ENCODE data around the gene C19orf73. TPM values are rescaled to one million over a fixed set of nuclear protein-coding genes. Genes with fewer than 3 reads are reported as not detected.
A peak's percentile ranks its signal among the peaks of the same experiment; 100 is the strongest.

Gene C19orf73
- total RNA-seq, 4 donors from 2014 or later = 0.83 to 3.3 (median 1.9) TPM

DNA sequence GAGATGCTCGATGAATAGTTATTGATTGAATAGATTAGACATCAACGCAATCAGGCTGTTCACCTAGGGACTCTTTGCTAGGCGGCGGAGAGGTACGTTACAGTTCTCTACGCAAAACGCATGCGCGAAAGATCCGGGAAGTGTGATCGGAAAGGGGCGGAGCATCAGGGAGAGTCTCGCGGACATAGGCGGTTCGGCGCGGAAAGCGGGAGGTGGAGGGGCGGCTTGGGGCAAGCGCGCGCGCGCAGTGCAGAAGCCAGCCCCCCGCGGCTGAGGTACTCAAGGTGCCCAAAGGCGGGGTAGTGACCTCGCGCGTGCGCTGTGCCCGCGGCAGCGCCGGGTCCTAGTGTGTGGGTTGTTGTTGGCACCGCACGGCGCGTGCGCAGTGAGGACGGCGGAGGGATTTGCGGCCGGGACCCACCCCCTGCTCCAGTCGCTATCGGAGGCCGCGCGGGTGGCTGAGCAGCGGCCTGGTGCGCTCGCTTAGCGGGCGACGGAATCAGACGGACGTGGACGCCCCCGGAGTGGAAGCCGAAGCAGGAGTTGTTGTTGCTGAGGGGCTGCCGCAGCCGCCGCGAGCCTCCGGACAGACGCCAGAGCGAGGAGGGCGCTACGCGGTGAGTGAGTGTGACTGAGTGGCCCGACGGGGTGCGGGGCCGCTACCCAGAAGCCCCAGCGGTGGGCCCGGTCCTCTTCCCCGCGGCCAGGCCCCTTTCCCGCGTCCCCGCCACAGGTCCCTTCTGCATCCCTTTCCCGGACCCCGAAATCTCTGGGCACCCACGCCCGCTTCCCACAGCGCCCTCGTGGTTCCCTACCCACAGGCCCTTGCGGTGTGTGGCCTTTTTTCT is 33.7 kb downstream of the C19orf73 start, which contains the start of gene SNRNP70:
Gene SNRNP70, plus strand, starts transcription at position 432 of the 848 bp plus-strand sequence. CDS start 964 bp downstream, outside the sequence.
- WGBS = under 1% methylated on average over 23 of the region's 89 CpGs
- TF ChIP-seq EP300 (IDR thresholded peaks at IDR 0.05) (no peak), POLR2AphosphoS5 (IDR thresholded peaks at IDR 0.05) (peak; percentile 93 to 96), POLR2A (IDR thresholded peaks at IDR 0.05; ENCODE audit: low read depth) (peak; percentile 91)
- TF ChIP-seq, protein P1, sequence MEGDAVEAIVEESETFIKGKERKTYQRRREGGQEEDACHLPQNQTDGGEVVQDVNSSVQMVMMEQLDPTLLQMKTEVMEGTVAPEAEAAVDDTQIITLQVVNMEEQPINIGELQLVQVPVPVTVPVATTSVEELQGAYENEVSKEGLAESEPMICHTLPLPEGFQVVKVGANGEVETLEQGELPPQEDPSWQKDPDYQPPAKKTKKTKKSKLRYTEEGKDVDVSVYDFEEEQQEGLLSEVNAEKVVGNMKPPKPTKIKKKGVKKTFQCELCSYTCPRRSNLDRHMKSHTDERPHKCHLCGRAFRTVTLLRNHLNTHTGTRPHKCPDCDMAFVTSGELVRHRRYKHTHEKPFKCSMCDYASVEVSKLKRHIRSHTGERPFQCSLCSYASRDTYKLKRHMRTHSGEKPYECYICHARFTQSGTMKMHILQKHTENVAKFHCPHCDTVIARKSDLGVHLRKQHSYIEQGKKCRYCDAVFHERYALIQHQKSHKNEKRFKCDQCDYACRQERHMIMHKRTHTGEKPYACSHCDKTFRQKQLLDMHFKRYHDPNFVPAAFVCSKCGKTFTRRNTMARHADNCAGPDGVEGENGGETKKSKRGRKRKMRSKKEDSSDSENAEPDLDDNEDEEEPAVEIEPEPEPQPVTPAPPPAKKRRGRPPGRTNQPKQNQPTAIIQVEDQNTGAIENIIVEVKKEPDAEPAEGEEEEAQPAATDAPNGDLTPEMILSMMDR (IDR thresholded peaks at IDR 0.05) = peak in 1 of 3 experiments; percentile 6
- H3K4me3 ChIP-seq = peak within 1 kb of the TSS; percentile 72 to 97 (median 88)
- H3K9me3 ChIP-seq = no peaks in the 10 kb centered on the region
- no peaks in the 10 kb centered on the region for H3K27me3 ChIP-seq
- DNase-seq (ENCODE audit: extremely low spot score) = peak; percentile 100
- H3K27ac ChIP-seq (replicated peaks in 1 of 4) = peak within 1 kb of the TSS; percentile 83 to 95 (median 89)
- peaks cover 24 to 49% (median 37%) of the 10 kb centered on the region in 4 donors for H3K4me1 ChIP-seq
- H3K36me3 ChIP-seq = peaks cover 14 to 37% (median 25%) of the 10 kb centered on the region in 4 donors
- intact Hi-C loops (cut with DNase I) = no loop called here

DNA sequence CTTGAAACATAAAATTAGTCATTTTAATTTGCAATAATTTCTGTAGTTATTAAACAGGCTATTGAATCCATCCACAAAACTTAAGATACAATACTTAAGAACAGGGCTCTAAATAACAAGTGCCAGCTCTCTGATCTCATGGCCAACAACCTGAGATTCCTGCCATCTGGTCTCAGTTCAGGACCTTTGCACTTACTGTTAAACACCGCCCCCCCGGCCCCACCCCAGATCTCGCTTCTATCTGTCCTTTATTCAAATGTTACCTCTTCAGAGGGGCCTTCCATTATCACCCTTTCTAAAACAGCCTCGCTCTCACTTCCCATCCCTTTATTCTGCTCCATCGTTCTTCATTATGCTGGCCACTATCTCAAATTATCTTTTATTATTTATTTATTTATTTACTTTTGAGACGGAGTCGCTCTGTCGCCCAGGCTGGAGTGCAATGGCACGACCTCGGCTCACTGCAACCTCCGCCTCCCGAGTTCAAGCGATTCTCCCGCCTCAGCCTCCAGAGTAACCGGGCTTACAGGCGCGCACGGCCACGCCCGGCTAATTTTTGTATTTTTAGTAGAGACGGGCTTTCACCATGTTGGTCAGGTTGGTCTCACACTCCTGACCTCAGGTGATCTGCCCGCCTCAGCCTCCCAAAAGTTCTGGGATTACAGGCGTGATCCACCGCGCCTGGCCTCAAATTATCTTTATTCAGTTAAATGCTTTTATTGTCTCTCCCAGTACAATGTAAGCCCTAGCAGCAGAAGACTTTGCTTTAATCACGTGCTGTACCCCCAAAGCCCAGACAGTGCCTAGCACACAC is 34.5 kb downstream of the C19orf73 start:
- H3K9me3 ChIP-seq = no peaks in the 10 kb centered on the region
- TF ChIP-seq EP300 (IDR thresholded peaks at IDR 0.05) (no peak), POLR2AphosphoS5 (IDR thresholded peaks at IDR 0.05) (no peak), POLR2A (IDR thresholded peaks at IDR 0.05; ENCODE audit: low read depth) (no peak)
- TF ChIP-seq, protein P1 (IDR thresholded peaks at IDR 0.05) = no peak
- DNase-seq (ENCODE audit: extremely low spot score) = no peak
- peak overlapping the region; percentile 83 to 95 (median 89) for H3K27ac ChIP-seq (replicated peaks in 1 of 4)
- peaks cover 8 to 29% (median 18%) of the 10 kb centered on the region in 4 donors for H3K36me3 ChIP-seq
- H3K4me1 ChIP-seq = peaks cover 24 to 42% (median 37%) of the 10 kb centered on the region in 4 donors
- peak overlapping the region; percentile 72 to 97 (median 88) for H3K4me3 ChIP-seq
- no peaks in the 10 kb centered on the region for H3K27me3 ChIP-seq
- intact Hi-C loops (cut with DNase I) = no loop called here
- WGBS = 71% methylated on average over 26 of the region's 26 CpGs

DNA sequence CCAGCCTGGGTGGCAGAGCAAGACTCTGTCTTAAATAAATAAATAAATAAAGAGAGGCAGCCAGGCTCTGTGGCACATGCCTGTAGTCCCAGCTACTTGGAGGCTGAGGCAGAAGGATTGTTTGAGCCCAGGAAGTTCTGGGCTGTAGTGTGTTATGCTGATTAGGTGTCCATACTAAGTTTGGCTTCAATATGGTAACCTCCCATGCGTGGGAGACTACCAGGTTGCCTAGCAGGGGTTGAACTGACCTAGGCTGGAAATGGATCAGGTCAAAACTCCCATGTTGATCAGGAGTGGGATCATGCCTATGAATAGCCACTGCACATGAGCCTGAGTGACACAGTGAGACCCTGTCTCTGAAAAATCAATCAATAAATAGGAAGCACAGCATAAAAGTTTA is 37.7 kb downstream of the C19orf73 start:
- H3K27me3 ChIP-seq = no peaks in the 10 kb centered on the region
- no peak overlapping the region for H3K4me3 ChIP-seq
- intact Hi-C loops (cut with DNase I) = no loop called here
- no peaks in the 10 kb centered on the region for H3K9me3 ChIP-seq
- TF ChIP-seq POLR2AphosphoS5 (IDR thresholded peaks at IDR 0.05) (no peak), POLR2A (IDR thresholded peaks at IDR 0.05; ENCODE audit: low read depth) (no peak), EP300 (IDR thresholded peaks at IDR 0.05) (no peak)
- TF ChIP-seq, protein P1 (IDR thresholded peaks at IDR 0.05) = no peak
- 45% methylated on average over 1 of the region's 1 CpG for WGBS
- H3K36me3 ChIP-seq = no peaks in the 10 kb centered on the region
- peaks cover 8 to 12% (median 10%) of the 10 kb centered on the region in 4 donors for H3K4me1 ChIP-seq
- no peak overlapping the region for H3K27ac ChIP-seq (replicated peaks in 1 of 4)
- no peak for DNase-seq (ENCODE audit: extremely low spot score)

DNA sequence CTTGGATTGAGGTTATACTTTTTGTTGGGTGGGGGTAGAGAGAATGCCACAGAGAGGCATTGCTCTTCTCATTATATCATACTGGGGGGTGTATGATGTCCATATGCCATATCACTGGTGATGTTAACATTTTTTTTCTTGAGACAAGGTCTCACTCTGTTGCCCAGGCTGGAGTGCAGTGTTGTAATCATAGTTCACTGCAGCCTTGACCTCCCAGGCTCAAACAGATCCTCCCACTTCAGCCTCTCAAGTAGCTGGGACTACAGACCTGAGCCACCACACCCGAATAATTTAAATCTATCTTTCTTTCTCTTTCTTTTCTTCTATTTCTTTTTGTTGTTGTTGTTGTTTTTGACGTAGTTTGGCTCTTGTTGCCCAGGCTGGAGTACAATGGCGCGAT is 38.6 kb downstream of the C19orf73 start:
- Histone ChIP-seq H3K27me3 (no peaks in the 10 kb centered on the region), H3K9me3 (no peaks in the 10 kb centered on the region), H3K36me3 (no peaks in the 10 kb centered on the region), H3K4me3 (no peak overlapping the region), H3K27ac (replicated peaks in 1 of 4) (no peak overlapping the region), H3K4me1 (peaks cover 3 to 7% (median 5%) of the 10 kb centered on the region in 4 donors)
- TF ChIP-seq POLR2A (IDR thresholded peaks at IDR 0.05; ENCODE audit: low read depth) (no peak), POLR2AphosphoS5 (IDR thresholded peaks at IDR 0.05) (no peak), EP300 (IDR thresholded peaks at IDR 0.05) (no peak)
- TF ChIP-seq, protein P1 (IDR thresholded peaks at IDR 0.05) = no peak
- WGBS = 90% methylated on average over 4 of the region's 4 CpGs
- intact Hi-C loops (cut with DNase I) = no loop called here
- DNase-seq (ENCODE audit: extremely low spot score) = no peak

Measured in esophagus muscularis mucosa (tissue), 4 donors.